ENCODE measurements around the gene SEC31A. TPM values are rescaled to one million over a fixed set of nuclear protein-coding genes. Genes with fewer than 3 reads are reported as not detected.

Gene SEC31A
- total RNA-seq, 1 experiment from 2014 or later: 137 TPM

GRCh38 chr4:82790060-82790660, 100.8 kb downstream of the SEC31A start:
- DNase-seq (ENCODE audit: low spot score): no peak
- Mint-ChIP-seq H3K36me3 (peaks cover 2% of the 10 kb centered on the region; the same call in 1 of the 2 replicates), H3K4me1 (peaks cover 25% of the 10 kb centered on the region), H3K9me3 (no peaks in the 10 kb centered on the region), H3K27me3 (ENCODE audit: low read depth) (peaks cover 100% of the 10 kb centered on the region), H3K27ac (no peak overlapping the region), H3K4me3 (no peak overlapping the region)
- CTCF ChIA-PET: interaction anchor here (1.4 kb wide), 1 partner anchor 51 kb away, joined by 3 read pairs; no protein-coding TSS in a partner anchor
- no peak for ATAC-seq
- POLR2A ChIA-PET: no interaction called here
- TF ChIP-seq ZNF219 (CRISPR knock-in tag; IDR thresholded peaks at IDR 0.05; ENCODE audit: borderline replicate concordance) (no peak), NR3C1 (CRISPR knock-in tag; conservative IDR thresholded peaks at IDR 0.05; ENCODE audit: low read depth) (no peak), ZNF121 (CRISPR knock-in tag; IDR thresholded peaks at IDR 0.05) (no peak), MLX (CRISPR knock-in tag; IDR thresholded peaks at IDR 0.05) (no peak), PRRX2 (CRISPR knock-in tag; IDR thresholded peaks at IDR 0.05) (no peak), CREM (CRISPR knock-in tag; IDR thresholded peaks at IDR 0.05) (no peak), FOXP1 (CRISPR knock-in tag; IDR thresholded peaks at IDR 0.05; ENCODE audit: borderline replicate concordance) (no peak), ATF2 (CRISPR knock-in tag; IDR thresholded peaks at IDR 0.05; ENCODE audit: borderline replicate concordance, low read depth) (no peak), JUN (CRISPR knock-in tag; IDR thresholded peaks at IDR 0.05) (no peak), NFE2L1 (CRISPR knock-in tag; IDR thresholded peaks at IDR 0.05) (no peak), MXD4 (CRISPR knock-in tag; IDR thresholded peaks at IDR 0.05; ENCODE audit: borderline replicate concordance) (no peak), E2F4 (CRISPR knock-in tag; IDR thresholded peaks at IDR 0.05; ENCODE audit: borderline replicate concordance, low read depth) (no peak)

GRCh38 chr4:82789025-82789776, 101.8 kb downstream of the SEC31A start:
- Mint-ChIP-seq H3K4me1 (peaks cover 34% of the 10 kb centered on the region), H3K9me3 (no peaks in the 10 kb centered on the region), H3K27ac (no peak overlapping the region), H3K4me3 (no peak overlapping the region), H3K36me3 (peaks cover 2% of the 10 kb centered on the region; the same call in 1 of the 2 replicates), H3K27me3 (ENCODE audit: low read depth) (peaks cover 100% of the 10 kb centered on the region)
- POLR2A ChIA-PET: no interaction called here
- CTCF ChIA-PET: interaction anchor here (1.4 kb wide), 1 partner anchor 50 kb away, joined by 3 read pairs; no protein-coding TSS in a partner anchor
- no peak for ATAC-seq
- DNase-seq (ENCODE audit: low spot score): no peak
- TF ChIP-seq SMAD4 (CRISPR knock-in tag; IDR thresholded peaks at IDR 0.05) (no peak), NFATC4 (CRISPR knock-in tag; IDR thresholded peaks at IDR 0.05) (no peak), USF1 (CRISPR knock-in tag; IDR thresholded peaks at IDR 0.05) (no peak), ZNF219 (CRISPR knock-in tag; IDR thresholded peaks at IDR 0.05; ENCODE audit: borderline replicate concordance) (no peak), RORB (CRISPR knock-in tag; IDR thresholded peaks at IDR 0.05) (no peak), CBFB (CRISPR knock-in tag; IDR thresholded peaks at IDR 0.05; ENCODE audit: low read depth) (no peak), GRHL2 (CRISPR knock-in tag; IDR thresholded peaks at IDR 0.05; ENCODE audit: insufficient replicate concordance, severe bottlenecking) (no peak), ZNF532 (CRISPR knock-in tag; IDR thresholded peaks at IDR 0.05; ENCODE audit: borderline replicate concordance) (no peak), FOXK1 (CRISPR knock-in tag; IDR thresholded peaks at IDR 0.05) (no peak), HMGA2 (CRISPR knock-in tag; IDR thresholded peaks at IDR 0.05) (no peak), ZNF263 (CRISPR knock-in tag; IDR thresholded peaks at IDR 0.05; ENCODE audit: low read depth) (no peak), GABPB1 (CRISPR knock-in tag; IDR thresholded peaks at IDR 0.05) (no peak), SMAD3 (CRISPR knock-in tag; IDR thresholded peaks at IDR 0.05; ENCODE audit: borderline replicate concordance) (no peak), CDX4 (CRISPR knock-in tag; IDR thresholded peaks at IDR 0.05; ENCODE audit: borderline replicate concordance) (no peak), JAZF1 (CRISPR knock-in tag; IDR thresholded peaks at IDR 0.05) (no peak)
